Progenitor cell of endocrine pancreas (in vitro differentiated cells): ENCODE results near the gene ATP1A3. TPM values are rescaled to one million over a fixed set of nuclear protein-coding genes. Genes with fewer than 3 reads are reported as not detected.

Source experiments
- DNase-seq: peaks from one replicate; pipeline ENCODE4 v3.0.0; 2021; ENCODE audit warnings: low spot score; ENCODE audit not compliant: unreplicated experiment
- H3K27ac Mint-ChIP-seq: 2 replicates; pipeline ENCODE4 v1.8.0; 2021; ENCODE audit warnings: mild to moderate bottlenecking, moderate library complexity, mixed read lengths
- H3K27me3 Mint-ChIP-seq: 2 replicates; pipeline ENCODE4 v1.8.0; 2021; ENCODE audit warnings: mixed read lengths
- H3K36me3 Mint-ChIP-seq: 2 replicates; pipeline ENCODE4 v1.8.0; 2022; ENCODE audit warnings: mixed read lengths; ENCODE audit not compliant: insufficient read depth
- H3K4me1 Mint-ChIP-seq: 2 replicates; pipeline ENCODE4 v1.8.0; 2021; ENCODE audit warnings: low read depth, mixed read lengths
- H3K4me3 Mint-ChIP-seq: 2 replicates; pipeline ENCODE4 v1.8.0; 2021; ENCODE audit warnings: low read depth, mild to moderate bottlenecking, moderate library complexity, mixed read lengths
- H3K9me3 Mint-ChIP-seq: 2 replicates; pipeline ENCODE4 v1.8.0; 2021; ENCODE audit warnings: low read depth, mixed read lengths
- total RNA-seq: library from RNA; stranded (reverse); gene quantifications from 2 replicates; pipeline ENCODE4 v1.2.1, GENCODE V29; 2021
- TF ChIP-seq, protein P1 (sequence below): fragments of 200-600 bp; sonication (generic); IDR thresholded peaks from one replicate; pipeline ENCODE4 v1.5.0; 2021; ENCODE audit warnings: antibody characterized with exemption, mild to moderate bottlenecking; ENCODE audit not compliant: unreplicated experiment

ATP1A3 gene
- total RNA-seq, 1 donor from 2014 or later, result 0.29 TPM

DNA sequence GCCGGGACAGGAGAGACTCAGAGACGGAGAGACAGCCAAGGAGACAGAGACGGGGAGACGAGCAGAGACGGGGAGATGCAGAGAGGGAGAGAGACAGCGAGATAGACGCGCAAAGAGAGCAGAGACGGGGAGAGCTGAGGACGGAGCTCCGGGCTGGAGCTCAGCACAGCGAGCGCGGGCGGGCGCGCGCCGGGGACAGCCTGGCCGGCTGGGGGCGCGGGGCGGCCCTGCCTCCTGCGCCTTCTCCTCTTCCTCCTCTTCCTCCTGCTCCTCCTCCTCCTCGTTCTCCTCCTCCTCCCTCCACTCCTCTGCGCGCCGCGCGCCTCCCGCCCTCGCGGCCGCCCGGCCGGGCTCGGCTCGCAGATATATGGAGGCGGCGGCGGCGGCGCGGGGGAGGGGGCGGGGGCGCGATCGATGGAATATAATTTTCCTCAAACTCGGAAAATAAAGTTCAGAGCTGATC lies 65.8 kb downstream of the ATP1A3 start, which contains the start of gene ERFL:
TSS of gene ERFL (minus strand) at position 229 of the 463 bp plus-strand sequence. CDS start 15,530 bp downstream, outside the sequence.
- TF ChIP-seq, protein P1, sequence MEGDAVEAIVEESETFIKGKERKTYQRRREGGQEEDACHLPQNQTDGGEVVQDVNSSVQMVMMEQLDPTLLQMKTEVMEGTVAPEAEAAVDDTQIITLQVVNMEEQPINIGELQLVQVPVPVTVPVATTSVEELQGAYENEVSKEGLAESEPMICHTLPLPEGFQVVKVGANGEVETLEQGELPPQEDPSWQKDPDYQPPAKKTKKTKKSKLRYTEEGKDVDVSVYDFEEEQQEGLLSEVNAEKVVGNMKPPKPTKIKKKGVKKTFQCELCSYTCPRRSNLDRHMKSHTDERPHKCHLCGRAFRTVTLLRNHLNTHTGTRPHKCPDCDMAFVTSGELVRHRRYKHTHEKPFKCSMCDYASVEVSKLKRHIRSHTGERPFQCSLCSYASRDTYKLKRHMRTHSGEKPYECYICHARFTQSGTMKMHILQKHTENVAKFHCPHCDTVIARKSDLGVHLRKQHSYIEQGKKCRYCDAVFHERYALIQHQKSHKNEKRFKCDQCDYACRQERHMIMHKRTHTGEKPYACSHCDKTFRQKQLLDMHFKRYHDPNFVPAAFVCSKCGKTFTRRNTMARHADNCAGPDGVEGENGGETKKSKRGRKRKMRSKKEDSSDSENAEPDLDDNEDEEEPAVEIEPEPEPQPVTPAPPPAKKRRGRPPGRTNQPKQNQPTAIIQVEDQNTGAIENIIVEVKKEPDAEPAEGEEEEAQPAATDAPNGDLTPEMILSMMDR, result no peak
- Mint-ChIP-seq H3K36me3 (no peaks in the 10 kb centered on the region), H3K9me3 (no peaks in the 10 kb centered on the region), H3K27ac (peak within 1 kb of the TSS; percentile 9), H3K27me3 (peaks cover 44% of the 10 kb centered on the region), H3K4me1 (peaks cover 18% of the 10 kb centered on the region), H3K4me3 (peak within 1 kb of the TSS; percentile 63)
- DNase-seq, result no peak

DNA sequence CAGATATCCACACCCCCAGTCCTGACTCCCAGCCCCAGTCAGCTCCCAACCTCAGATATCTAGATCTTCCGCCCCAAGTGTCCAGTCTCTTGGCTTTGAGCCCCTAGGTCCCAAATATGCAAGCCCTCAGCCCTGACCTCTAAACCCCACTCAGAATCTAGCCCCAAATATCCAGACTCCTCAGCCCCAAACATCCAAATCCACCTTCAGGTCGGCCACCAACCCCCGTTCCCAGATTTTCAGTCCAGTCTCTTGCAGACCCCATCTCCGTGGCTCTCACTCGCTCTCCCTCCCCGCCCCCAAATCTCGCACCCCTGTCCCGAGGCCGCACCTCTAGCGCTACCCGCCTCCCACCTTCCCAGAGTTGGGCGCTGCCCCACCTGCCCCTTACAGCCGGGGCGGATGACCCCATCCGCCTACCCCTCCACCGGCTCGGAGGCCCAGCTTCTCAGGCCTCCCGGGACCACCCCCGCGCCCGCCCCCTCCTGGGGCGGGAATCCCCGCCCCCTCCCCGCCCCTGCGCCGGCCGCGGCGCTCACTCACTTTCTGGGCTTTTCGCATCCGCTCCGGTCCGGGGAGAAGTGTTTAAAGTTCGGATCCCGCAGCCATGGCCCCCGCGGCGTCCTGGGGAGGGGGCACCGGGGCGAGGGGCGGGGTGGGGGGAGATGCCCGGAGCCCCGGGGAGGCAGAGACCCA lies 66.4 kb downstream of the ATP1A3 start:
- peaks cover 14% of the 10 kb centered on the region for H3K4me1 Mint-ChIP-seq
- TF ChIP-seq, protein P1, result no peak
- H3K27me3 Mint-ChIP-seq, result peaks cover 42% of the 10 kb centered on the region
- H3K27ac Mint-ChIP-seq, result no peak overlapping the region
- no peaks in the 10 kb centered on the region for H3K9me3 Mint-ChIP-seq
- peak overlapping the region; percentile 57 for H3K4me3 Mint-ChIP-seq
- DNase-seq, result no peak
- H3K36me3 Mint-ChIP-seq, result no peaks in the 10 kb centered on the region

DNA sequence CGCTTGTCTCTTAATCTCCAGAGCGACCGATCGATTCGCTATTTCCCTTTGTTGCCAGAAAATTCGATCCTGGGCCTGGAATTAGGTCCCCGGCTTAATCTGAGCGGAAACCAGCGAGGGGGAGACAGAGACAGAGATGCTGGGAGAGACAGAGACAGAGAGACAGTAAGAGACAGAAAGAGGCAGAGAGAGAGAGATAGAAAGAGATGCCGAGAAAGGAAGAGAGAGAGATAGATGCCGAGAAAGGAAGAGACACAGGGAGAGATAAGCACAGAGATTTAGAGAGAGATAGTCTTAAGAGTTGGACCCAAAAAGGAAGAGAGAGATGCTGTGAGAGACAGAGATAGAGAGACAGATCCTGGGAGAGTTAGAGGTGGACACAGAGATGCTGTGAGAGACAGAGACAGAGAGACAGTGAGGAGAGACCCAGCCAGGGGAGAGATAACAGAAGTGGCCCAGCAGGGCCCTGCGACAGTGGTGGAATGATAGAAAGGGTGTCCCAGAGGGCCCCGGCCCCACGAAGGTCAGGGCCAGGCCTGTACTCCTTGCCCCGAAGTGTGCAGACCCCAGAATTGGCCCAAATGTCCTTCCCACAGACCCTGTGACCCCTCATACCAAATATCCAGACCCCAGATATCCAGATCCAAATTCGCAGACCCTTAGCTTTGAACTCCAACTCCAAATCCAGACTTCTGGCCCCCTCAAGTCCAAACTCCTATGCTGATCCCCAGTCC lies 67.1 kb downstream of the ATP1A3 start:
- DNase-seq, result no peak
- no peak overlapping the region for H3K4me3 Mint-ChIP-seq
- peaks cover 43% of the 10 kb centered on the region for H3K27me3 Mint-ChIP-seq

DNA sequence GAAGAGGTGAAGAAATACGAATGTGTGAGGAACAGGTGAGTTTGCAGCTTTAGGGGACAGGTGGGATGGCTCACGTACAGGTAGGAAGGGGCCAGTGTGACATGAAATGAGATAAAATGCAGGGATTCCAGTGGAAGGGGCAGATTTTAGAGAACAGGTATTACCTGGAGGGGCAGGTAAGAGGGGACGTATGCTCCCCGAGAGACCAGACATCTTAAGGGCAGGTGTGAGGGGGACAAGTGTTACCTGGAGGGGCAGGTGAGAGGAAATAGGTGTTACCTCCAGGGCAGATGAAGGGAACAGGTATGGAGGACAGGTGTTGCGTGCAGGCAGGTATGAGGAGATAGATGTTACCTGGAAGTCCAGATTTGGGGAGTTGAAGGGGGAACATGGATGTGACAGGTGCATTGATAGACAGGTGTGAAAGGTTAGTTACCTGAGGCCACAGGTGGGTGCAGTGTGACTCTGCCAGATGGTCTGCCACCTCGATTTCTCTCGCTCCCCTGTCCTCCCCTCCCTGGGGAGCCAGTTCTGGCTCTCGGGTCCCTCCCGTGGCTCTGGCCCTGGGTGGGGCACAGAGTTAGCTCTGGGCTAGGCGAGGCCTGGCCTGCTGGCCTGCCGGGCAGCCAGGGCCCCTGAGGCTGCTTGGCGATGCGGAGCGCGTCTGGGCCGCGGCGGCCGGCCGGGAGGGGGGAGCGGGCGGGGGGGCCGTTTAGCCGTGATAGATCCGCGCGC lies 67.8 kb downstream of the ATP1A3 start:
- H3K4me1 Mint-ChIP-seq, result peaks cover 13% of the 10 kb centered on the region
- TF ChIP-seq, protein P1, result no peak
- H3K36me3 Mint-ChIP-seq, result no peaks in the 10 kb centered on the region
- peaks cover 41% of the 10 kb centered on the region for H3K27me3 Mint-ChIP-seq
- H3K27ac Mint-ChIP-seq, result no peak overlapping the region
- DNase-seq, result no peak
- H3K4me3 Mint-ChIP-seq, result no peak overlapping the region
- H3K9me3 Mint-ChIP-seq, result no peaks in the 10 kb centered on the region

More for the DNA sequence above, 67.1 kb downstream of the ATP1A3 start:
- Mint-ChIP-seq H3K9me3 (no peaks in the 10 kb centered on the region), H3K4me1 (peaks cover 13% of the 10 kb centered on the region), H3K27ac (no peak overlapping the region), H3K36me3 (no peaks in the 10 kb centered on the region)
- TF ChIP-seq, protein P1, result no peak
